GM19025 (cell line): ENCODE data around the gene PPM1E.
"Not testable (repeated sequence)": the region's sequence is repeated elsewhere in the genome, so short reads cannot be mapped to it uniquely, and the experiment has no call there.

Source experiments
- ATAC-seq: cut with Tn5 transposase; IDR thresholded peaks from one replicate; pipeline ENCODE4 v1.9.1; 2021; ENCODE audit warnings: mild to moderate bottlenecking, low read depth, moderate library complexity; ENCODE audit not compliant: unreplicated experiment

PPM1E gene

DNA sequence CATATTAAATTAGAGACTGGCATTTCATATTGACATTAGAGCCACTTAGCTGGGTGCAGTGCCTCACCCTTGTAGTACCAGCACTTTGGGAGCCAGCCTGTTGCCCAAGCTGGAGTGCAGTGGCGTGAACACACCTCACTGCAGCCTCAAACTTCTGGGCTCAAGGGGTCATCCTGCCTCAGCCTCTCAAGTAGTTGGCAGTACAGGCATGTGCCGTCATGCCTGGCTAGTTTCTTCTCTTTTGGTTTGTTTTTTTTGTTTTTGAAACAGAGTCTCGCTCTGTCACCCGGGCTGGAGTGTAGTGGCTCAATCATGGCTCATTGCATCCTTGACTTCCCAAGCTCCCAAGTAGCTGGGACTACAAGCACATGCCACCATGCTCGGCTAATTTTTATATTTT, 8.7 kb downstream of the PPM1E start:
- no peak for ATAC-seq

DNA sequence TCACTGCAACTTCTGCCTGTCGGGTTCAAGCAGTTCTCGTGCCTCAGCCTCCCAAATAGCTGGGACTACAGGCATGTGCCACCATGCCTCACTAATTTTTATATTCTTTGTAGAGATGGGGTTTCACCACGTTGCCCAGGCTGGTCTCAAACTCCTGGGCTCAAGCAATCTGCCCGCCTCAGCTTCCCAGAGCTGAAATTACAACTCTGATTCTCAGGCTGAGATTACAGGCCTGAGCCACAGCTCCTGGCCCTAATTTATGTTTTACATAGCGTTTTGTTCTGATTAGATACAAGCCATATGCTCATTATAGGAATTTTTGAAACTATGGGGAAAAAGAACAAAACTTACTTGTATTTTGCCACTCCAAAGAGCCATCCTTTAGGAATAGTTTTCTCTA, 22.8 kb downstream of the PPM1E start:
- not testable (repeated sequence) for ATAC-seq

DNA sequence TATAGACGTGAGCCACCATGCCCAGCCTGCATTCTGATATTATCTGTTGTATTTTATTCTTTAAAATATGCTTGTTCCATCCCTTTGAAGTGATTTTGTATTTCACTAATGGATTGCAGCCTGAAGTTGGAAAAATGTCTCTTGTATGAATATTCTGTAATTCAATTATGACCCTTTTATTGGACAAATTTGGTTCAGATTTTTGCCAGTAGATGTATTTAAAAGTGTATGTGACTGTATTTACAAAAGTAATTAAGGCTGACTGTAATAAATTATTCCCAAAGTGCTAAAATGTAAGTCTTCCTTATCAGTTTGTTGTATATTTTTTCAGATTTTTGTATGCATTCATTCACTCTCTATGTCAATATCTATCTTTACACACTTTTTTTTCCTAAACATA, 23.8 kb downstream of the PPM1E start:
- no peak for ATAC-seq

DNA sequence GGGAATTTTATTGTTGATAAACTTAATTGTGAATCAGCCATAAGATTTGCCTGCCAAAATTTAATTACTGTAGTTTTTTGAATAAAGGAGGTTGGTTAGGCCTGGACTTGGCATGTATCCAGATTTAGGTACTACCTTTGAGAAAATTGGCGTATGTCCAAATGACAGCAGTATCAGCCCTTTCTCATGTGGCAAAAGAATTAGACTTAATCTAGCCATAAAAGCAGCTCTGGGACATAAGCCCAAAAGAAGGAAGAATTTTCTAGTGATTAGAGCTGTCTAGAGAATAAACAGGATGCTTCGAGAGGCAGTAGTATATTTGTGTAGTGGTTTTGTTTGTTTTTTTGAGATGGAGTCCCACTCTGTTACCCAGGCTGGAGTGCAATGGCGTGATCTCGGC, 27.7 kb downstream of the PPM1E start:
- ATAC-seq = no peak

DNA sequence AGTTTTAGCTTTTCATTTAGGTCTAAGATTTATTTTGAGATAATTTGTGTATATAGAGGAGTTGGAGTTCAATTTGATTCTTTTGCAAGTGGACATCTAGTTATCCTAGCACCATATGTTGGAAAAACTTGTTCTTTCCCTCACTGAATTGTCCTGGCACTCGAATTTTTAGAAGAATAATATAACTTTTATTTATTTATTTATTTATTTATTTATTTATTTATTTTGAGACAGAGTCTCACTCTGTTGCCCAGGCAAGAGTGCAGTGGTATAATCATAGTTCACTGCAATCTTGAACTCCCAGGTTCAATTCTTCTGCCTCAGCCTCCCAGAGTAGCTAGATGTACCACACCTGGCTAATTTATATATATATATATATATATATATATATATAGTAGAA, 29.4 kb downstream of the PPM1E start:
- ATAC-seq = no peak

DNA sequence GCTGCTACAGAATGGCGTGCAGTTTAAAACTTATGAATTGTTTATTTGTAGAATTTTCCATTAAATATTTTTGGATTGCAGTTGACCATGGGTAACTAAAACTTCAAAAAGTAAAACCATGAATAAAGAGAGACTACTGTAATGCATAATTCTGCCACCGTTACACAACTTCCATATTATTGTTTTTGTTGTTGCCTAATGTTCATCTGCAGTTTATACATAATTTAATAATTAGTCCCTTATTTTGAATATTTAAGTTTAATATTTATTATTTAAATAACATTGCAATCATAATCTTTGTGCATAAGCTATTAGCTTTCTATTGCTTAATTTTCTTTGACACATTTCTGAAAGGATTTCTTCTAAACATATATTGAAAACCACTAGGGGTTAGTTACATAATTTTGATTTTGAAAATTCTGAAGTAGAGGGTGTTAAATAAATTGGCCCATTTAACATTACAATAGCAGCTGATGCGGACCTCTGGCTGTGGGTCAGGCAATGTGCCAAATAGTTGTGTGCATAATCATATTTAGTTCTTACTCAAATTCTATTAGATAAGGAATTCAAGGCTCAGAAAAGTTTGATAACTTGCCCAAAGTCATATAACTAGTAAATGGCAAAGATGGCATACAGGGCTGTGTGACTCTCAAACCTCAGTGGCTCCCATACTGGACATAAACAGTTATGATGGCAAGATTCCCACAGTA, 31.1 kb downstream of the PPM1E start:
- no peak for ATAC-seq

DNA sequence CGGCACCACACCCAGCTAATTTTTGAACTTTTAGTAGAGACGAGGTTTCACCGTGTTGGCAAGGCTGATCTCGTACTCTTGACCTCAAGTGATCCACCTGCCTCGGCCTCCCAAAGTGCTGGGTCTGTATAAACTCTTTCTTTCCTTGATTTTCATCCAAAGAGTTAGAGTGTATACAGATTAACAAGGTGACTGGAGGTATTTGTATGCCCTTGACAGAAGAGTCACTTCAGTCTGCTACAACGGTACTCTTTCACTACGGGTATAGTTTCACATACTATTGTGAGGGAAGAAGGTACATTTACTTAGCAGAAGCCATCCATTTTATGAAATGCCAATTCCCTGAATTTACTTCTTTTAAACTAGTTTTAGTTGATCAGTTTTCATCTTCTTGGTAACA, 32.5 kb downstream of the PPM1E start:
- ATAC-seq = no peak

DNA sequence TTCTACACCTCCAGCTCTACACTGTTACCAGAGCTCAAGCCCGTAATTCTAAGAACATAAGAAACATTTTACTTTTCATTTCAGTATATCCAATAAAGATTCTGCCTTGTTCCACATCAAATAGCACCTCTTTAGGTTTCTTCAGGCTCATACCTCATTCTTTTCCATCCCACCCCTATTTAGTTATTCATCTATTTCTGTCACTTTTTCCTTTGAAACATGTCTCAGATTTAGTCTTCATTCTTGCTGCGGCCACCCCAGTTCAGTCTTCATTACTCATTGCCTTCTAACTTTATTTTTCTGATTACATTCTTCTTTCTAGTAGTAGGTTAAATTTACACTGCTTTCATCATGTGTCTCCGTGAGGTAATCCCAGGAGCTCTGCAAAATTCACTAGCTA, 33.5 kb downstream of the PPM1E start:
- ATAC-seq = no peak

DNA sequence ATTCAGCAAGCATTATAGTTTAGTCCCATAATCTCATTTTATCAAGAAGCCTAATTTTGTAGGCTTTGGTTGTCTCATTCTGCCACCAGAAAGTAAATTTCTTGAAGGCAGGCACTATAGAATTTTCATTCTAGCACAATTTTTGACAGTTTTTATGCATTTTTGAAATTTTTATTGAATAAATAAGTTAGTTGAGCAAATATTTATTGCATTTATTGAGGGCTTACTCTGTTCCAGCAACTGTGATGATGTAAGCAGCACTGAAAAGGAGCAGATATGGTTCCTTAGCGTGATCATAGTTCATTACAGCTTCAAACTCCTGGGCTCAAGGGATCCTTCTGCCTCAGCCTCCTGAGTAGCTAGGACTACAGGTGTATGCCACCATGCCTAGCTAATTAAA, 34.2 kb downstream of the PPM1E start:
- no peak for ATAC-seq

DNA sequence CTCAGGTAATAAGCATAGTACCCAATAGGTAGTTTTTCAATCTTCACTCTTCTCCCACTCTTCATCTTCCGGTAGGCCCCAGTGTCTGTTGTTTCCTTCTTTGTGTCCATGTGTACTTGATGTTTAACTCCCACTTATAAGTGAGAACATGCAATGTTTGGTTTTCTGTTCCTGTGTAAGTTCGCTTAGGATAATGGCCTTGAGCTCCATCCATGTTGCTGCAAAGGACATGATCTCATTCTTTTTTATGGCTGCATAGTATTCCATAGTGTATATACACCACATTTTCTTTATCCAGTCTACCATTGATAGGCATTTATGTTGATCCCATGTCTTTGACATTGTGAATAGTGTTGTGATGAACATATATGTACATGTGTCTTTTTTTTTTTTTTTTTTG, 38.9 kb downstream of the PPM1E start:
- not testable (repeated sequence) for ATAC-seq

DNA sequence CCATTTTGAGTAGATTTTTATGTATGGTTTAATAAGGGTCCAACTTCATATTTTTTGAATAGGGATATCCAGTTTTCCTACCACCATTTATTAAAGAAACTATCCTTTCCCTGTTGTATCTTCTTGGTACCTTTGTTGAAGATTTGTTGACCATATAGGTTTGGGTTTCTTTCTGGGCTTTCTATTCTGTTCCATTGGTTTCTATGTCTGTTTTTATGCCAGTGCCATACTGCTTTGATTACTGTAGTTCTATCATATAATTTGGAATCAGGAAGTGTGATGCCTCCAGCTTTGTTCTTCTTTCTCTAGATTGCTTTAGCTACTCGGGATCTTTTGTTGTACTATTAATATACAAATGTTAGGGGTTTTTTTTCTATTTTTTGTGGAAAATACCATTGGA, 46.5 kb downstream of the PPM1E start:
- ATAC-seq = no peak

DNA sequence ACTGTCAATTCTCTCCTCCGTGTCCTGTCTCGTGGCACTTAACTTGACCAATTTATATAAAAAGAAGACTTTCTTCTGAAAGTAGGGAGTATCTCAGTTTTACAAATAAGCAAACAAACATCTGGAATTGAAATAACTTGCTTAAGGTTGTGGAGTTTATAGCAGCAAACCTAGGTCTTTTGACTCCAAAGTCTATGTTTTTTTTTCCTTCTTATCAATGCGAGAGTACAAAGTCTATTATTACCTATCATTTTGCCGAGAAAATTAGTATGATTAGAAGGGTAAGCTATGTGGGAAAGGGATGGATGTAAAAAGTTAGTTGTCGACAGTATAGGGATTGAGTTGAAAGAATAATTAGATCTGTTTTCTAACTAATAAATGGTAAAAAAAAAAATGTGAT, 50.4 kb downstream of the PPM1E start:
- no peak for ATAC-seq

DNA sequence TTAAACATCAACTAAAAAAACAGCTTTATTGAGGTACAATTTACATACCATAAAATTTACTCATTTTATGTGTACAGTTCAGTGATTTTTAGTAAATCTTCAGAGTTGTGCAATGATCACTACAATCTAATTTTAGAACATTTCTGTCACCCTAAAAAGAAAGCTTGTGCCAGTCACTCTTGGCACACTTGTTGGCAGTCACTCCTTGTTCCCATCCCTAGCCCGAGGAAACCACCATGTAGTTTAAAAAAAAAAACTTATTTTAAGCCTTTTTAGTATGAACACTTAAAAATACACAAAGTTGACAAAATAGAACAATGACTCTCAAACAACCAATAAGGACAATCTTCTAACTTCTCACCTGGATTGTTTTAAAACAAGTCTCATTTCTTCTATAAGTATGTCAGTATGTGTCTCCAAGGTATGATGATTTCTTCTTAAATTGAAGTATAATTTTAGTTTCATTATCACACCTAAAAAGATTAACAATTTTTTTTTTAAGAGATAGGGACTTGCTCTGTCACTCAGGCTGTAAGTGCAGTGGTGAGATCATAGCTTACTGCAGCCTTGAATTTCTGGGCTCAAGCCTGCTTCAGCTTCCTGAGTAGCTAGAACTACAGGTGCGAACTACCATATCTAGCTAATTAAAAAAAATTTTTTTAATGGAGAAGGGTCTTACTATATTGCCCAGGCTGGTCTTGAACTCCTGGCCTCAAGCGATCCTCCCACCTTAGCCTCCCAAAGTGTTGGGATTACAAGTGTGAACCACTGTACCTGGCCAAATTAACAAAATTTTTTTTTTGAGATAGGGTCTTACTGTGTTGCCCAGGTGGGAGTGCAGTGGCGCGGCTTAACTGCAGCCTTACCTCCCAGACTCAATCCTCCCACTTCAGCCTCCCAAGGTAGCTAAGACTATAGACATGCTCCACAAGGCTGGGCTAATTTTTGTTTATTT, 53.2 kb downstream of the PPM1E start:
- no peak for ATAC-seq

DNA sequence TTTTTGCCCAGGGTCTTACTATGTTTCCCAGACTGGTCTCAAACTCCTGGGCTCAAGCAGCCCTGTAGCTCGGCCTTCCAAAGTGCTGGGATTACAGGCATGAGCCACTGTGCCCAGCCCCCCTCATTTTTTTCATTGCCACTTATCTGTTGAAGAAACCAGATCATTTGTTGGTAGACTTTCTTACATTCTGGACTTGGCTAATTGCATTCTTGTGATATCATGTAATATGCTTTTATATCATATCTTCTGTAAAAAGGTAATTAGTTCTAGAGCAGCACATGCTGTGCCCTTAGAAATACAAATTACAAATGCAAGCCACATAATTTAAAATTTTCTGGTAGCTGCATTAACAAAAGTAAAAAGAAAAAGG, 53.9 kb downstream of the PPM1E start:
- no peak for ATAC-seq

DNA sequence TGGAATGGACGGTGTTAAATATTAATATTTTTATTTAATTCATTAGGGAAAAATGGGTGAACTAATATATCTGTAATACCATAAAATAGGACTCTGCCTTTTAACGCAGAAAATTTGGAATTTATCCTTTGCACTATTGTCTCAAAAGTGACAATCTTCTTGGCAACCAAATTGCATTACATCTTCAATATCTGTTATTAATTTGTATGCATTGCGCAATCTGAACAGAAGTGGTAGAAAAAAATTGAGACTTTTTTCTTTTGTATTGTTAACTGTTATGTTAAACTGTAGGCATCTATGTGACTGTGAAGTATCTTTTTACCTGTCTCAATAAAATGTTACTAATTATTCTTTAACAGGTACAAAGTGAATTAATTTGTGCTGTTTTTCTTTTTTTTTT, 55.6 kb downstream of the PPM1E start:
- no peak for ATAC-seq

DNA sequence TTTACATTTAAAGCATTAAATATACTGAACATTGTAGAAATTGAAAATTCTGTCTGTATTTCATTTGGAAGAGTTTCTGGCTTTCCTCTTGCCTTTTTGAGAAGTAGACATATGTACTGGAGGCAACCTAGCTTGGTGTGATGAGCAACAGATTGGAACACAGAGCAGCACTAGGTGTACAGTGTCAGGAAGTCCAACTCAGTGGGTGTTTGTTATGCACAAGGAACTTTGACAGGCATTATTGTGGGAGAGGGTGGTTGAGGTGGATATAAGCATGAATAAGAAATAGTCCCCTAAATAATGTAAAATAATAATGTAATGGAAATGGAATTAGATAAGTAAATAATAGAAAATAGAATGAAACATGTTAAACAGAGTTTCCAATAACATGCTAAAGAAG, 58.1 kb downstream of the PPM1E start:
- no peak for ATAC-seq

DNA sequence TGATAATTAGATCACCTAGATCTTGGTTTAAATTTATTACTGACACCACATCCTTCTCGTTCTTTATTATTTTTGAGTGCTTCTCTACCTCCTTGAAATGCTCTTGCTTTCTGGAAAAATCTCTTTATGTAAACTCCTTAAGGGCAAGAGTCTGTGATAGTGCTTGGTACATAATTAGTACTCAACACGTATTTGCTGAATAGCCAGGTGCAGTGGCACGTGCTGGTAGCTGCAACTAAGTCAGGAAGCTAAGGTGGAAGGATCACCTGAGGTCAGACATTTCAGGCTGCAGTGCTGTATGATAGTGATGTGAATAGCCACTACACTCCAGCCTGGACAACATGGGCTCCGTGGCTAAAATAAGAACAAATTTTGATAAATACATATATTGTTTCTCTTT, 63.0 kb downstream of the PPM1E start:
- no peak for ATAC-seq

DNA sequence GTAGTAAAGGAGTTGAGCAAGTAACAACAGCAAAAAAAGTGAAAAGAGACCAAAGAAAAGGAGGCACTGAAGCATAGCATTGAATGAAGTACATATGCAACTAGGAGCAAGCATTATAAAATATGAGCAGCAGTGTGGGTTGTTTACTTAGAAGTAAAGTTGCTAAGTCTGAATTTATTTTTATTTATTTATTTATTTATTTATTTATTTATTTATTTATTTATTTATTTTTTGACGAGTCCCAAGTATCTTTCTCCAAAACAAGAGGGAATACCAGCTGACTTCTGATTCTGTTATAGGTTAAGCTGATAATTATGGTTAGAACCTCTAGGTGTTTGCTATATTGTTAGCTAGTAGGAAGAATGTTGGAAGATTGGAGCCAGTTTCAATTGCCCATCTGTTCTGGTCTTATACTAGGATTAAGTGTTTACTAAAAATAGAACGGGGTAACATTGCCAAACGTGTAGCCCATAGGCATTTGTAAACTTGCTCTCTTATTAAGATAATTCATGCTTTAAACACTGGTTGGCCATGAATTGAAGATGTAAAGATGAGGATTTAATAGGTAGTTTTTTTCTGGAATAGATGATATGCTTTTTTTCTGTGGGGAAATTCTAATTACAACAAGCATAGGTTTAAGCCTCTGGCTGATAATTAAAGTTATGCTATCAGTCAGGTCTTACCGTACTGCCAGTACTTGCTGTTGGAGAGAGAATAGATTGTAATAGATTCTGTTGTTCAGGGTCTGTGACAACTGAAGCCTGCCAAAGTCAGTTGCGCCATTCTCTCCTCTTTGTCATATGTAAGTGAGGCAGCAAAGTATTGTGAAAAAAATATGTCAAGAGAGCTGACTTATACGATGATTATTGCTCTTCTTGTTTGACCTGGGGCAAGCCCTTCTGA, 66.7 kb downstream of the PPM1E start:
- ATAC-seq = no peak

DNA sequence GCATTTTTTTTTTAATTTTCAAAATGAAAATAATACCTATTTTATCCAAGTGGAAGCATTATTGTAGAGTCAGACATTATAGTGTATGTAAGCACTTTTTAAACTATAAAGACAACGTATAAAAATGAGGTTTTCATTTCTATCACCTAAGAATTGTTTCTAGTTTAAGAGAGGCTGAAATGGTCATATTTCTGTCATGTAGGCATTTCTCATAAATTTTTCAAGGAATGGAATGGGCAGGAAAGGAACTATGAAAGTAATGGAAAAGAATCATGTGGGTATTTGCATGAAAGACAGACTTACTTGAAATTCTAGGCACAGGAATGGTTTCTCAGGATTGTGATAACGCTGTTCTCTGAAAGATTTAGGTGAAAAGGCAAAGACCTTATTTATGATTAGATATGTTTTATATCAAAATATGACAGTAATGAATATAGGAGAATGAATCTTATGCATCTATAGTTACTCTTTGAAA, 67.4 kb downstream of the PPM1E start:
- no peak for ATAC-seq

DNA sequence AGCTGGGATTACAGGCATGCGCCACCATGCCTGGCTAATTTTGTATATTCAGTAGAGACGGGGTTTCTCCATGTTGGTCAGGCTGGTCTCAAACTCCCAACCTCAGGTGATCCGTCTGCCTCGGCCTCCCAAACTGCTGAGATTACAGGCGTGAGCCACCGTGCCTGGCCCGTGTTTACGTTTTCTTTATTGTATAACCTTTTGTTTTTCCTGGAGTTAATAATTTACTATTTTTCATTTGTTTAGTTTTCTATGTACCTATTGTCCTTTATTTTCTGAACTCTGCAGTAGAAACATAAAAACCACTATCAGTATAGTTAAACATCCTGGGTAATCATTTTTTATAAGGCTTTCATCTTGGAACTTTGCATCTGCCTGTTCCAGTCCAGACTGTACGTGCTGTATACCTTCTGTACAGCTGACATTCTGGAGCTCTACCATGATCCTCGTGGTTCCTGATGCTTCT, 73.6 kb downstream of the PPM1E start:
- ATAC-seq = no peak

DNA sequence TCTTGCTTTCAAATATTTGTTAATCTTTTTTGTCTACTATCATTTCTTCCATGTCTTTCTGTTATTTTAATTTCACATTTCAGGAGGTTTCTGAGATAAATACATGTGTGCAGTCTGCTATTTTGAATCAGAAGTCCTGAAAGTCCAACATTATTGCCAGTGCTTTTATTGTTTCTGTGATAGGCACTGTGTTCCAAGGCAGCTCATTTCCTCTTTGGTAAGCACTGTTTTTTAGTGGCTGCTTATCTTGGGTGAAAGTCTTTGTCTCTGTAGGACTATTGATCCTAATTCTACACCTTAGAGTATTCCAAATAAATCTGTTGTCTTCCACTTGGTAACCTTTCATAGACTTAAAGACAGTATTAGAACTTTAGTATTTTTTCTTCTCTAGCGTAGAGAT, 76.1 kb downstream of the PPM1E start:
- ATAC-seq = no peak
